Gastroesophageal sphincter (tissue), 4 donors: ENCODE measurements around the gene BRI3BP. TPM values are rescaled to one million over a fixed set of nuclear protein-coding genes. Genes with fewer than 3 reads are reported as not detected.

ENCODE experiments used
- ATAC-seq: fragments of 150-250 bp; one replicate; pipeline ENCODE4 v1.9.1; 2016; ENCODE audit warnings: mild to moderate bottlenecking, moderate library complexity
- H3K27ac ChIP-seq, 4 donors: fragments of 200-600 bp; sonication (generic) in 3 of 4; 1 replicate in 3 of 4; 2 replicates in 1 of 4; pipeline ENCODE4 v1.5.1; 2016 to 2019
- H3K27me3 ChIP-seq: fragments of 200-600 bp; sonication (generic); one replicate; pipeline ENCODE4 v1.5.1; 2019
- H3K36me3 ChIP-seq, 2 donors: fragments of 200-600 bp; sonication (generic); one replicate each; pipeline ENCODE4 v1.5.1; 2019; ENCODE audit warnings: control low read depth in 1 of 2
- H3K4me1 ChIP-seq, 3 donors: fragments of 200-600 bp; sonication (generic); 1 replicate in 2 of 3; 2 replicates in 1 of 3; pipeline ENCODE4 v1.5.1; 2016 to 2019; ENCODE audit warnings: control low read depth in 2 of 3
- H3K4me3 ChIP-seq, 2 donors: fragments of 200-600 bp; sonication (generic); one replicate each; pipeline ENCODE4 v1.5.1; 2019; ENCODE audit warnings: mild to moderate bottlenecking in 1 of 2, moderate library complexity in 1 of 2
- H3K9me3 ChIP-seq, 3 donors: fragments of 200-600 bp; sonication (generic); one replicate each; pipeline ENCODE4 v1.5.1; 2017 to 2019; ENCODE audit warnings: control low read depth in 2 of 3
- EP300 ChIP-seq: sonication (generic); formaldehyde crosslinking; IDR thresholded peaks from one replicate; pipeline ENCODE4 v1.6.1; 2017; ENCODE audit warnings: antibody characterized with exemption, mild to moderate bottlenecking
- POLR2A ChIP-seq, 2 donors: fragments of 450-650 bp; IDR thresholded peaks; one replicate each; pipeline ENCODE4 v1.6.1; 2017; ENCODE audit warnings: antibody characterized with exemption in 2 of 2, mild to moderate bottlenecking in 2 of 2, moderate library complexity in 1 of 2
- POLR2AphosphoS5 ChIP-seq: sonication (generic); formaldehyde crosslinking; IDR thresholded peaks from one replicate; pipeline ENCODE4 v1.6.1; 2017; ENCODE audit warnings: antibody characterized with exemption
- WGBS, 2 donors: methylation state at CpG; one replicate each; pipeline ENCODE4 v1.1.5; 2018; ENCODE audit warnings: low coverage in 1 of 2; 5-methylcytosine and 5-hydroxymethylcytosine counted together
- total RNA-seq, 4 donors: library from RNA; depleted of rRNA; stranded (reverse); fragments of >200 nt; gene quantifications; one replicate each; pipeline ENCODE4 v1.1.0, GENCODE V29; 2016
- TF ChIP-seq, protein P1 (sequence below), 4 experiments: fragments of 200-600 bp in 2 of 4; fragments of 450-650 bp in 2 of 4; sonication (generic) in 1 of 4; IDR thresholded peaks; one replicate each; pipeline ENCODE4 v1.5.1; 2017 to 2019; ENCODE audit warnings: antibody characterized with exemption in 4 of 4, mild to moderate bottlenecking in 2 of 4, moderate library complexity in 2 of 4

The BRI3BP gene
- total RNA-seq, 4 donors from 2014 or later, result 1.9 to 3.1 (median 2.5) TPM

DNA sequence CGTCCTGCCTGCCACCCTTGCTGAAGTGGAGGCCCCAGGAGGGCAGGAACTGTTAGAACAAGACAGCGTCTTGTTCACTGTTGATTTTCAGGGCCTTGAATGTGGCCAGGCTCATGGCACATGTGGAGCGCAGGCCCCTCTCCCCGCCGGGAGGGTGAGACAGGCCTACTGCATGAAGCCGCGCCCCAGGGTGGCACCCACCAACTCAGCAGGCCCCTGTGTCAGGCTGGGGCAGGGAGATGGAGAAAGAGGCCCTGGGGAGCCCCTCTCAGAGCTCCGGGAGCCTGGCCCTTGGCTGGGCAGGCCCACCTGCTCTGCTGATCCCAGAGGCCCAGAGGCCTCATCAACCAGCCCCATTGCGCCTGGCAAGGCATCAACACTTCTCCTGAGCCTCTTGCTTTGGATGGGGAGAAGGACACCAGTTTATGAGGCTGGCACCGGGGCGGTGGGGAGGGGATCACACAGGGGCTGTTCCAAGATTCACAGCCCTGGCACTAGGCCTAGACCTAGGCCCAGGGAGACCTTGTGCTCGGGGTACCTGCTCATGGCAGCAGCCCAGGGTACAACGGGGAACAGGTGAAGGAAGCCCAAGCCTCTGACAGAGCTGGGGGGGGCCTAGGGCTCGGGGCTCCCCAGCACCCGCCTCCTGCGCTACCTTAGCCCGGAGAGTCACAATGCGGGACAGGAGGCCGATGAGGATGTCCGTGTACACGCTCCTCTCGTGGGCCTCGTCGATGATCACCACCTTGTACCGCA, 22.6 kb upstream of the BRI3BP start:
- Histone ChIP-seq H3K9me3 (no peaks in the 10 kb centered on the region), H3K4me3 (no peak overlapping the region), H3K4me1 (no peaks in the 10 kb centered on the region), H3K27me3 (no peaks in the 10 kb centered on the region), H3K27ac (no peak overlapping the region), H3K36me3 (peaks cover 0 to 96% of the 10 kb centered on the region in 2 donors)
- no peak for TF ChIP-seq EP300
- TF ChIP-seq, protein P1, sequence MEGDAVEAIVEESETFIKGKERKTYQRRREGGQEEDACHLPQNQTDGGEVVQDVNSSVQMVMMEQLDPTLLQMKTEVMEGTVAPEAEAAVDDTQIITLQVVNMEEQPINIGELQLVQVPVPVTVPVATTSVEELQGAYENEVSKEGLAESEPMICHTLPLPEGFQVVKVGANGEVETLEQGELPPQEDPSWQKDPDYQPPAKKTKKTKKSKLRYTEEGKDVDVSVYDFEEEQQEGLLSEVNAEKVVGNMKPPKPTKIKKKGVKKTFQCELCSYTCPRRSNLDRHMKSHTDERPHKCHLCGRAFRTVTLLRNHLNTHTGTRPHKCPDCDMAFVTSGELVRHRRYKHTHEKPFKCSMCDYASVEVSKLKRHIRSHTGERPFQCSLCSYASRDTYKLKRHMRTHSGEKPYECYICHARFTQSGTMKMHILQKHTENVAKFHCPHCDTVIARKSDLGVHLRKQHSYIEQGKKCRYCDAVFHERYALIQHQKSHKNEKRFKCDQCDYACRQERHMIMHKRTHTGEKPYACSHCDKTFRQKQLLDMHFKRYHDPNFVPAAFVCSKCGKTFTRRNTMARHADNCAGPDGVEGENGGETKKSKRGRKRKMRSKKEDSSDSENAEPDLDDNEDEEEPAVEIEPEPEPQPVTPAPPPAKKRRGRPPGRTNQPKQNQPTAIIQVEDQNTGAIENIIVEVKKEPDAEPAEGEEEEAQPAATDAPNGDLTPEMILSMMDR (IDR thresholded peaks at IDR 0.05), result no peak
- ATAC-seq, result no peak
- 100% methylated on average over 1 of the region's 25 CpGs; no CpG with 5 or more reads in 1 of the 2 donors for WGBS, 2 donors

DNA sequence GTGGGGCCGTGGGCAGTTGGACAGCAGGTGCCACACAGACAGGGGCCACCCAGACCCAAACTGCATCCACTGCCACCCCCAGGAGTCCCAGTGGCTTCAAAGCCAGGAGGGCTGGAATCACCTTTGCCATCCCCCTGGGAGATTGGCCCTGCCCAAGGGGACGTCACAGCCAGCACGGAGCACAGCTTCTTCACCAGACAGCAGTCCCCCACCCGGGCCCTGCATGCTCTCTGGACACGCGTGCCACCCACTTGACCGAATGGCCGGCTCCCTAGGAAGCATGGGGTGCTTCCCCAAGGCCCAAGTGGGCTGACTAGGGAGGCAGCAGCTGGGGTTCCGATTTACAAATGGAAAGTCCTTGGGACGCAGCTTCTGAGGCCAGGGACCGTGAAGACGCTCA, 21.8 kb upstream of the BRI3BP start:
- ATAC-seq, result no peak
- no peaks in the 10 kb centered on the region for H3K4me1 ChIP-seq
- H3K36me3 ChIP-seq, result peaks cover 0 to 96% of the 10 kb centered on the region in 2 donors
- H3K27ac ChIP-seq, result no peak overlapping the region
- no peak overlapping the region for H3K4me3 ChIP-seq
- TF ChIP-seq POLR2AphosphoS5 (no peak), POLR2A (IDR thresholded peaks at IDR 0.05) (no peak), EP300 (no peak)
- TF ChIP-seq, protein P1 (IDR thresholded peaks at IDR 0.05), result no peak
- WGBS, 2 donors, result no CpG with 5 or more reads among the region's 12 CpGs
- no peaks in the 10 kb centered on the region for H3K9me3 ChIP-seq
- no peaks in the 10 kb centered on the region for H3K27me3 ChIP-seq

DNA sequence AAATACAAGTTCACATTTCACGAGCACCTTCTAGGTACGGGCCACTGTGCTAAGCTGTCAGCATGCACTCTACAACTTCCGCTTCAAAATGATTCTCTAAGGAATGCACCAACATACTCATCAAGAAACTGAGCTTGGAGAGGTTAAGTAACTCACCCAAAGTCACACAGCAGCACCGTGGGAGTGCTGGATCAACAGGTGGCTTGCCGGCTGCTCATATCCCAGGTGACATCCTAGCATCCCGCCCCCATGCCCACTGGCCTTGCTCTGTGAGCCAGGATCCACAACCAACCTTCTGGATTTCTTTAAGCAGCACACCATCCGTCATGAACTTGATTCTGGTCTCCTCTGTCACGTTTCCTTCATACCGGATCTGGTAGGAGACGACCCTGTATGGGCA, 21.2 kb upstream of the BRI3BP start:
- no peak for ATAC-seq
- H3K4me3 ChIP-seq, result no peak overlapping the region
- TF ChIP-seq EP300, result no peak
- TF ChIP-seq POLR2AphosphoS5, result no peak
- no peak for TF ChIP-seq POLR2A (IDR thresholded peaks at IDR 0.05)
- TF ChIP-seq, protein P1 (IDR thresholded peaks at IDR 0.05), result no peak
- 88% methylated on average over 6 of the region's 10 CpGs; no CpG with 5 or more reads in 1 of the 2 donors for WGBS, 2 donors
- H3K27ac ChIP-seq, result no peak overlapping the region
- H3K4me1 ChIP-seq, result no peaks in the 10 kb centered on the region
- no peaks in the 10 kb centered on the region for H3K27me3 ChIP-seq
- H3K36me3 ChIP-seq, result peaks cover 0 to 96% of the 10 kb centered on the region in 2 donors
- no peaks in the 10 kb centered on the region for H3K9me3 ChIP-seq

DNA sequence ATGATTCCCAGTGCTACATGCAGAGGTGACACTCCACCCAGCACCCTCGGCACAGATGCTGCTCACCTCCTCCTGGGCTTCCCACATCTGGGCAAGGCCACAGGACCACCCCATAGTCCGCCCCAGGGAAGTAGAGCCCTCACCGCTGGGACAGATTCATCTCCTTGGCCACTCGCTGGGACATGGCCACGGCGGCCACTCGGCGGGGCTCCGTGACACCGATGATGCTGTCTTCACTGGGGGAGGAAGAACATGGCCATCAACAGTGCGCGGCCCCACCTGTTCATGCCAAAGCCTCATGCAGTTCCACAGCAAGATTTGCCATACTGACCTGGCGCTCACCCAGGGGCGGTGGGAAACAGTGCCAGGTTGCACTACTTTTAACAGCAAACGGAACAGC, 18.2 kb upstream of the BRI3BP start:
- Histone ChIP-seq H3K27ac (no peak overlapping the region), H3K36me3 (peaks cover 0 to 94% of the 10 kb centered on the region in 2 donors), H3K27me3 (no peaks in the 10 kb centered on the region), H3K9me3 (no peaks in the 10 kb centered on the region), H3K4me3 (no peak overlapping the region), H3K4me1 (no peaks in the 10 kb centered on the region)
- no peak for ATAC-seq
- TF ChIP-seq EP300 (no peak), POLR2AphosphoS5 (no peak)
- WGBS, 2 donors, result 91% methylated on average over 9 of the region's 15 CpGs; no CpG with 5 or more reads in 1 of the 2 donors

DNA sequence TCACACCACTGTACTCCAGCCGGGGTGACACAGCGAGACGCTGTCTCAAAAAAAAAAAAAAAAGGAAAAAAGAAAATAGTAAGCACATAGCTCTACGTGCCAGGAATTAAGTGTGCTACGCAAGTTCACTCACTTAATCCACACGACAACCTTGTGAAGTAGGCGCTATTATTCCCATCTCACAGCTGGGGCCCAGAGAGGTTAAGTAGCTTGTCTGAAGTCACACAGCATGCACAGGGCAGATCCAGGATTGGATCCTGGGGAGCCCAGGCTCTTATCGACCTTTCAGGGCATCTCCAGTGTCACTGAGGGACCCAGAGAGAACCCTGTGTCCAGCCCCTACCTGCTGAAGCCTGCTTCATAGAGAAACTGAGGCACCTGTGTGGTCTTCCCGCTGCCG, 16.4 kb upstream of the BRI3BP start:
- Histone ChIP-seq H3K36me3 (peaks cover 0 to 94% of the 10 kb centered on the region in 2 donors), H3K27me3 (no peaks in the 10 kb centered on the region), H3K4me1 (no peaks in the 10 kb centered on the region), H3K27ac (no peak overlapping the region), H3K4me3 (no peak overlapping the region), H3K9me3 (no peaks in the 10 kb centered on the region)
- 100% methylated on average over 2 to 4 of the region's 10 CpGs for WGBS, 2 donors
- ATAC-seq, result no peak
- TF ChIP-seq, protein P1 (IDR thresholded peaks at IDR 0.05), result no peak
- TF ChIP-seq POLR2AphosphoS5, result no peak
- TF ChIP-seq POLR2A (IDR thresholded peaks at IDR 0.05), result no peak
- no peak for TF ChIP-seq EP300
